IPS DF 19.7 (cell line): ENCODE results near the gene ANKRD18A.
"Not testable (repeated sequence)": the region's sequence is repeated elsewhere in the genome, so short reads cannot be mapped to it uniquely, and the experiment has no call there.

ENCODE experiments used
- DNase-seq: peaks from one replicate; pipeline ENCODE4 v3.0.0-alpha.2; 2013; ENCODE audit warnings: low read depth, low spot score

ANKRD18A gene

GRCh38 chr9:38546497-38547163 is 73.8 kb downstream of the ANKRD18A start:
- not testable (repeated sequence) for DNase-seq

GRCh38 chr9:38540535-38540934 is 79.9 kb downstream of the ANKRD18A start:
- not testable (repeated sequence) for DNase-seq

DNA sequence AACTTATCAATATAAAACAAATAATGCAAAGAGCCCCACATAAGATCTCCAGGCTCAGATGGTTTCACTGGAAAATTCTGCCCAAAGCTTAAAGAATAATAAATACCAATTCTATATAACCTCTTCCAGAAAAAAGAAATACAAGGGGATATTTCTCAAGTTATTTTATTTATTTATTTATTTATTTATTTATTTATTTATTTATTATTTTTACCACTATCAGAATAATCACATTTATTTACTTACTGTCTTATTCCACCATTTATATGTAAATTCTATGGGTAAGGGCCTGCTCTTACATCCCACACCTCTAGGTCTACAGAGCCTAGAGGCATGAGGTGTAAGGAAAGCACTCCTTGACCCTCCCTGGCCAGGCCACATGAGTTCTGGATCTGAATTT is 91.1 kb downstream of the ANKRD18A start:
- no peak for DNase-seq

DNA sequence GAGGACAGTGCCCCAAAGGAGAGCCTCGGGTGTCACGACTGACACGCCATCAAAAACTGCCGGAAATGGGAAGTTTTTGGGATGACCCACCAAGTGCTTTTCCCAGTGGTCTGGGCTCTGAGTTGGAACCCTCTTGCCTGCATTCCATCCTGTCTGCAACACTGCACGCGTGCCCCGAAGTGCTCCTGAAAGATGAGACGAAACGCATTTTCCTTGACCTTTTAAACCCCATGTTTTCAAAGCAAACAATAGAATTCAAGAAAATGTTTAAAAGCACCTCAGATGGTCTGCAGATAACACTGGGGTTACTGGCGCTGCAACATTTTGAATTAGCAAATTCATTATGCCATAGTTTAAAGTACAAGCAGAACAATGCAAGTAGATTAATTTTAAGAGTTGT is 92.9 kb downstream of the ANKRD18A start:
- DNase-seq, result no peak

DNA sequence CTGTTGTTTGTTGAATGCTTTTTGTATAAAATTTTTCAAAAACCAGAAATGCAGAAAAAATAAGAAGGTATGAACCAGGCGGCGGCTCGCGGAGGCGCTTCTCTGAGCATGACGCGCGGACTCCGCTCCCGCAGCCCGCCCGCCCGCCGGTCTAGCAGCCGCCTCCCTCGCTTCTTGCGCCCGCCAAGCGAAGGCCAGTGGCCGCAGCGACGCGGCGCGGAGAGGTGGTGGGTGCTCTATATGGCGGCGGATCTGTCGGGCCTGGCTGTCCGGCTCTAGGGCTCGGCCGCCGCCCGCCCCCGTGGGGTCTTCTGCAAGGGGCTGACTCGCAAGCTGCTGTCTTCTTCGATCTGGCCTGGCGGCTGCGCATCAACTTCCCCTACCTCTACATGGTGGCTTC is 93.8 kb downstream of the ANKRD18A start:
- DNase-seq, result no peak

DNA sequence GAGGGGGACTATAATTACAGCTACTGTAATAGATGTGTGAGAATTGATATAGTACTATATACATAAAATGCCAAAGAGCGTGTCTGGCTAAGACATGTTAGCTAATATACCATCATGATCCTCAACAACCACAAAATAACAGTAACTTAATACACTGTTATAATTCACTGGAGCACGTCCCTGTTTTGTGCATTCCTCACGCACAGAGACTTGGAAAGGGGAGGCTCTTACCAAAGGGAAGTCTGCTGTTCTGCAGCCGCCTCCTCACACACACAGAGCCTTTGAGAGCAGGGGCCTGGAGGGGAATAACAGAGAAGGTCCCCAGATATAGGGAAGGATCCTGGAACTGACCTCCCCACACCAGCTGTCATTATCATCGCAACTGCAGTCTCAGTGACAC is 97.3 kb downstream of the ANKRD18A start:
- DNase-seq, result no peak

GRCh38 chr9:38521762-38522161 is 98.6 kb downstream of the ANKRD18A start:
- no peak for DNase-seq
